Endodermal cell (in vitro differentiated cells): Measurements from ENCODE around the gene SRD5A1. TPM values are rescaled to one million over a fixed set of nuclear protein-coding genes. Genes with fewer than 3 reads are reported as not detected.

Source experiments
- DNase-seq: peaks from one replicate; pipeline ENCODE4 v3.0.0-alpha.2; 2017
- H3K27ac ChIP-seq: 2 replicates; pipeline ENCODE4 v1.5.1; 2013; ENCODE audit warnings: mild to moderate bottlenecking, low read depth, low read length, moderate library complexity
- H3K27me3 ChIP-seq: 2 replicates; pipeline ENCODE4 v1.6.1; 2013; ENCODE audit warnings: mild to moderate bottlenecking, low read length, moderate library complexity; ENCODE audit not compliant: insufficient read depth, control insufficient read depth, poor library complexity, severe bottlenecking
- H3K36me3 ChIP-seq: 2 replicates; pipeline ENCODE4 v1.7.0; 2013; ENCODE audit warnings: mild to moderate bottlenecking, low read length, moderate library complexity; ENCODE audit not compliant: control insufficient read depth, insufficient read depth
- H3K4me1 ChIP-seq: one replicate; pipeline ENCODE4 v1.7.0; 2013; ENCODE audit warnings: low read length; ENCODE audit not compliant: control insufficient read depth, insufficient read depth
- H3K4me3 ChIP-seq: 2 replicates; pipeline ENCODE4 v1.5.1; 2013; ENCODE audit warnings: mild to moderate bottlenecking, low read length, moderate library complexity
- H3K9ac ChIP-seq: 2 replicates; pipeline ENCODE4 v1.6.1; 2013; ENCODE audit warnings: mild to moderate bottlenecking, low read length, moderate library complexity; ENCODE audit not compliant: poor library complexity, severe bottlenecking; ENCODE audit errors: extremely low read depth
- H3K9me3 ChIP-seq: 2 replicates; pipeline ENCODE4 v1.6.1; 2013; ENCODE audit warnings: mild to moderate bottlenecking, low read length, moderate library complexity; ENCODE audit not compliant: control insufficient read depth
- H3K27ac Mint-ChIP-seq: 2 replicates; pipeline ENCODE4 v1.8.0; 2020; ENCODE audit warnings: mixed read lengths
- H3K27me3 Mint-ChIP-seq: 2 replicates; pipeline ENCODE4 v1.8.0; 2021; ENCODE audit warnings: mild to moderate bottlenecking, mixed read lengths; ENCODE audit not compliant: insufficient read depth
- H3K36me3 Mint-ChIP-seq: 2 replicates; pipeline ENCODE4 v1.8.0; 2020; ENCODE audit warnings: low read depth, mixed read lengths
- H3K4me1 Mint-ChIP-seq: 2 replicates; pipeline ENCODE4 v1.8.0; 2020; ENCODE audit warnings: mixed read lengths
- H3K4me3 Mint-ChIP-seq: 2 replicates; pipeline ENCODE4 v1.8.0; 2020; ENCODE audit warnings: mild to moderate bottlenecking, moderate library complexity, mixed read lengths
- H3K9me3 Mint-ChIP-seq: 2 replicates; pipeline ENCODE4 v1.8.0; 2020; ENCODE audit warnings: mild to moderate bottlenecking, mixed read lengths
- WGBS, 2 experiments: methylation state at CpG; one replicate each; pipeline versions ENCODE4 v1.1.5 to v1.1.7; 2013; ENCODE audit warnings: missing lambda C conversion rate in 2 of 2, mixed read lengths in 1 of 2; ENCODE audit not compliant: insufficient coverage in 1 of 2, insufficient read length in 1 of 2; 5-methylcytosine and 5-hydroxymethylcytosine counted together
- total RNA-seq, 2 donors: library from RNA; stranded (reverse); fragmentation: NEBNext Ultra II Directional in 1 of 2; extraction: Animal tissue kit (Norgen Biotek cat#: 25700) in 1 of 2; gene quantifications; 2 replicates in 1 of 2; 3 replicates in 1 of 2; pipeline ENCODE4 v1.2.1, GENCODE V29; 2021
- TF ChIP-seq, protein P1 (sequence below): fragments of 200-600 bp; sonication (generic); conservative IDR thresholded peaks from 2 replicates; pipeline ENCODE4 v1.5.0; 2021; ENCODE audit warnings: antibody characterized with exemption, mild to moderate bottlenecking

SRD5A1 gene
- total RNA-seq, 2 donors from 2014 or later: 15.0 to 16.2 TPM

DNA sequence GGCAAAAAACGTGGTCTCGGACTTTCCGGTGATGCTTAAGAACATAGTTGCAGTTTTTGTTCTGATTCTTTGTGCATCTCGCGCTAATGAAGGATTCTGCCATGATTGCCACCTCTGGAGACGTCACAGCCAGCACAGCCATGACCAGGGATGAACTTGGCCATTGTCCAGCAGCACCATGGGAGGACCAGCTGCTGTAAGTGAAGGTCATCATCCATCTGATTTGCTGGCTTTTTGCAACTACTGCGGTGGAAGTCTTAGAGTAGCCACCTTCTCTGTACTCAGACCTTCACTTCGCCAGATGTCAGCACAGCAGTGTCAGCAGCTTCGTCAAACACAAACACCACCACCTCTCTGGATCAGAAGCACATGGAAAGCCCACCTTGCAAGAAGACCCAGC lies 46.1 kb upstream of the SRD5A1 start:
- Histone ChIP-seq H3K4me3 (no peak overlapping the region), H3K36me3 (no peaks in the 10 kb centered on the region), H3K9ac (no peak overlapping the region), H3K27me3 (peaks cover 36% of the 10 kb centered on the region), H3K27ac (no peak overlapping the region), H3K4me1 (no peaks in the 10 kb centered on the region), H3K9me3 (no peaks in the 10 kb centered on the region)
- TF ChIP-seq, protein P1, sequence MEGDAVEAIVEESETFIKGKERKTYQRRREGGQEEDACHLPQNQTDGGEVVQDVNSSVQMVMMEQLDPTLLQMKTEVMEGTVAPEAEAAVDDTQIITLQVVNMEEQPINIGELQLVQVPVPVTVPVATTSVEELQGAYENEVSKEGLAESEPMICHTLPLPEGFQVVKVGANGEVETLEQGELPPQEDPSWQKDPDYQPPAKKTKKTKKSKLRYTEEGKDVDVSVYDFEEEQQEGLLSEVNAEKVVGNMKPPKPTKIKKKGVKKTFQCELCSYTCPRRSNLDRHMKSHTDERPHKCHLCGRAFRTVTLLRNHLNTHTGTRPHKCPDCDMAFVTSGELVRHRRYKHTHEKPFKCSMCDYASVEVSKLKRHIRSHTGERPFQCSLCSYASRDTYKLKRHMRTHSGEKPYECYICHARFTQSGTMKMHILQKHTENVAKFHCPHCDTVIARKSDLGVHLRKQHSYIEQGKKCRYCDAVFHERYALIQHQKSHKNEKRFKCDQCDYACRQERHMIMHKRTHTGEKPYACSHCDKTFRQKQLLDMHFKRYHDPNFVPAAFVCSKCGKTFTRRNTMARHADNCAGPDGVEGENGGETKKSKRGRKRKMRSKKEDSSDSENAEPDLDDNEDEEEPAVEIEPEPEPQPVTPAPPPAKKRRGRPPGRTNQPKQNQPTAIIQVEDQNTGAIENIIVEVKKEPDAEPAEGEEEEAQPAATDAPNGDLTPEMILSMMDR: no peak
- Mint-ChIP-seq H3K27me3 (peaks cover 45% of the 10 kb centered on the region), H3K9me3 (peaks cover 5% of the 10 kb centered on the region), H3K36me3 (no peaks in the 10 kb centered on the region), H3K27ac (no peak overlapping the region), H3K4me1 (no peaks in the 10 kb centered on the region), H3K4me3 (no peak overlapping the region)
- DNase-seq: no peak
- 87 to 92% methylated on average over 6 to 9 of the region's 9 CpGs for WGBS, 2 experiments

- Histone ChIP-seq H3K36me3 (no peaks in the 10 kb centered on the region), H3K27ac (no peak overlapping the region), H3K9ac (no peak overlapping the region), H3K27me3 (peaks cover 4% of the 10 kb centered on the region), H3K4me3 (no peak overlapping the region), H3K9me3 (peaks cover 14% of the 10 kb centered on the region), H3K4me1 (no peaks in the 10 kb centered on the region)
- DNase-seq: peak; percentile 2
- Mint-ChIP-seq H3K27me3 (peaks cover 15% of the 10 kb centered on the region), H3K9me3 (peaks cover 26% of the 10 kb centered on the region), H3K36me3 (peaks cover 15% of the 10 kb centered on the region), H3K4me1 (peaks cover 6% of the 10 kb centered on the region), H3K4me3 (no peak overlapping the region), H3K27ac (no peak overlapping the region)
- 90% methylated on average over 2 of the region's 2 CpGs for whole genome bisulfite sequencing, 2 experiments
- TF ChIP-seq, protein P1: no peak
These were observed 42.7 kb upstream of the SRD5A1 start for GRCh38 chr5:6590581-6590980.

- TF ChIP-seq, protein P1: no peak
- 95% methylated on average over 4 to 12 of the region's 12 CpGs for WGBS, 2 experiments
- peak; percentile 35 for DNase-seq
These were observed 41.5 kb upstream of the SRD5A1 start for GRCh38 chr5:6591671-6592288.

More at GRCh38 chr5:6591671-6592288, 41.5 kb upstream of the SRD5A1 start:
- Histone ChIP-seq H3K36me3 (peaks cover 8% of the 10 kb centered on the region), H3K9ac (no peak overlapping the region), H3K4me3 (no peak overlapping the region), H3K9me3 (peaks cover 14% of the 10 kb centered on the region), H3K27ac (no peak overlapping the region), H3K27me3 (no peaks in the 10 kb centered on the region), H3K4me1 (peaks cover 10% of the 10 kb centered on the region)
- Mint-ChIP-seq H3K9me3 (peaks cover 26% of the 10 kb centered on the region), H3K4me1 (peaks cover 18% of the 10 kb centered on the region), H3K4me3 (no peak overlapping the region), H3K27ac (no peak overlapping the region), H3K27me3 (peaks cover 4% of the 10 kb centered on the region), H3K36me3 (peaks cover 27% of the 10 kb centered on the region)
